Astrocyte (in vitro differentiated cells and primary cell): ENCODE measurements around the gene ZNF18.

Source experiments
- EZH2 ChIP-seq: IDR thresholded peaks from 2 replicates; pipeline ENCODE4 v1.6.1; 2012; ENCODE audit warnings: mild to moderate bottlenecking, low read length, inconsistent platforms; ENCODE audit not compliant: insufficient read depth
- TF ChIP-seq, protein P1 (sequence below): IDR thresholded peaks from 2 replicates; pipeline ENCODE4 v1.5.1; 2011; ENCODE audit warnings: low read depth, mild to moderate bottlenecking, inconsistent platforms, low read length, moderate library complexity; ENCODE audit not compliant: insufficient read depth

DNA sequence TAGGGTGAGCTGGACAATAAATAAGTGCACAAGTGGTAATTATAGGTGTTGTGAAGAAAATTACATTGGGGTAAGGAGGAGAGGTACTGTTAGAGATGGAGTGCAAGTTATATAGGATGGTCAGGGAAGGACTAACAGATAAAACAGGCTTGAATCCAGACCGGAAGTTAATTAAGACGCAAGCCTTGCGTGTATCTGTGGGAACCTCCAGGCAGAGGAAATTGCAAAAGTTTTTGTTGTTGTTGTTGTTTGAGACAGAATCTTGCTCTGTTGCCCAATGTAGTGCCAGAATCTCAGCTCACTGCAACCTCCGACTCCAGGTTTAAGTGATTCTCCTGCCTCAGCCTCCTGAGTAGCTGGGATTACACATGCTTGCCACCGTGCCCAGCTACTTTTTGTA lies 2.4 kb upstream of the ZNF18 start:
- TF ChIP-seq, protein P1, sequence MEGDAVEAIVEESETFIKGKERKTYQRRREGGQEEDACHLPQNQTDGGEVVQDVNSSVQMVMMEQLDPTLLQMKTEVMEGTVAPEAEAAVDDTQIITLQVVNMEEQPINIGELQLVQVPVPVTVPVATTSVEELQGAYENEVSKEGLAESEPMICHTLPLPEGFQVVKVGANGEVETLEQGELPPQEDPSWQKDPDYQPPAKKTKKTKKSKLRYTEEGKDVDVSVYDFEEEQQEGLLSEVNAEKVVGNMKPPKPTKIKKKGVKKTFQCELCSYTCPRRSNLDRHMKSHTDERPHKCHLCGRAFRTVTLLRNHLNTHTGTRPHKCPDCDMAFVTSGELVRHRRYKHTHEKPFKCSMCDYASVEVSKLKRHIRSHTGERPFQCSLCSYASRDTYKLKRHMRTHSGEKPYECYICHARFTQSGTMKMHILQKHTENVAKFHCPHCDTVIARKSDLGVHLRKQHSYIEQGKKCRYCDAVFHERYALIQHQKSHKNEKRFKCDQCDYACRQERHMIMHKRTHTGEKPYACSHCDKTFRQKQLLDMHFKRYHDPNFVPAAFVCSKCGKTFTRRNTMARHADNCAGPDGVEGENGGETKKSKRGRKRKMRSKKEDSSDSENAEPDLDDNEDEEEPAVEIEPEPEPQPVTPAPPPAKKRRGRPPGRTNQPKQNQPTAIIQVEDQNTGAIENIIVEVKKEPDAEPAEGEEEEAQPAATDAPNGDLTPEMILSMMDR = no peak
- no peak for TF ChIP-seq EZH2
